SK-N-MC (cell line): ENCODE measurements around the gene ZPLD1.

ENCODE experiments used
- EZH2 ChIP-seq: fragments of 200-600 bp; sonication (generic); IDR thresholded peaks from one replicate; pipeline ENCODE4 v1.6.1; 2017; ENCODE audit warnings: antibody characterized with exemption
- FOXP2 ChIP-seq: optimal IDR thresholded peaks from 2 replicates; pipeline ENCODE3; 2011; ENCODE audit warnings: mild to moderate bottlenecking, moderate library complexity; ENCODE audit not compliant: insufficient read depth; ENCODE audit errors: extremely low read length, control extremely low read depth
- POLR2AphosphoS5 ChIP-seq: IDR thresholded peaks from 2 replicates; pipeline ENCODE4 v1.6.1; 2012; ENCODE audit warnings: mild to moderate bottlenecking, low read depth, low read length, borderline replicate concordance

GRCh38 chr3:102470066-102470465 is 35.3 kb downstream of the ZPLD1 start:
- TF ChIP-seq EZH2 (no peak), POLR2AphosphoS5 (no peak), FOXP2 (no peak)
